Transverse colon (tissue), 4 donors: ENCODE data around the gene GLIPR2. TPM values are rescaled to one million over a fixed set of nuclear protein-coding genes. Genes with fewer than 3 reads are reported as not detected.

Experiments
- DNase-seq: peaks from one replicate; pipeline ENCODE4 v3.0.0-alpha.2; 2019
- H3K27ac ChIP-seq, 4 donors: fragments of 200-600 bp; sonication (generic); 2 replicates each; pipeline ENCODE4 v1.5.1; 2016 to 2018; ENCODE audit warnings: inconsistent platforms in 4 of 4
- H3K27me3 ChIP-seq: fragments of 200-600 bp; sonication (generic); 2 replicates; pipeline ENCODE4 v1.5.1; 2017; ENCODE audit warnings: inconsistent platforms
- H3K36me3 ChIP-seq, 4 donors: fragments of 200-600 bp; sonication (generic); 2 replicates each; pipeline ENCODE4 v1.5.1; 2017 to 2019; ENCODE audit warnings: inconsistent platforms in 4 of 4
- H3K4me1 ChIP-seq, 4 donors: fragments of 200-600 bp; sonication (generic); 2 replicates each; pipeline ENCODE4 v1.5.1; 2017 to 2020; ENCODE audit warnings: inconsistent platforms in 4 of 4
- H3K4me3 ChIP-seq, 4 donors: fragments of 200-600 bp; sonication (generic); 1 replicate in 1 of 4; 2 replicates in 3 of 4; pipeline versions ENCODE4 v1.5.1 to v1.6.1; 2017 to 2019; ENCODE audit warnings: inconsistent platforms in 4 of 4
- H3K9me3 ChIP-seq, 2 donors: fragments of 200-600 bp; sonication (generic); 2 replicates each; pipeline ENCODE4 v1.5.1; 2017 to 2019; ENCODE audit warnings: inconsistent platforms in 2 of 2
- CTCF ChIP-seq, 5 experiments: fragments of 200-600 bp in 3 of 5; fragments of 450-650 bp in 2 of 5; sonication (generic) in 3 of 5; IDR thresholded peaks; 1 replicate in 2 of 5; 2 replicates in 3 of 5; pipeline ENCODE4 v1.5.1; 2016 to 2017; ENCODE audit warnings: antibody characterized with exemption in 5 of 5, inconsistent platforms in 3 of 5, mild to moderate bottlenecking in 2 of 5, moderate library complexity in 1 of 5
- EP300 ChIP-seq: sonication (generic); formaldehyde crosslinking; IDR thresholded peaks from one replicate; pipeline ENCODE4 v1.6.1; 2017; ENCODE audit warnings: antibody characterized with exemption, low read depth
- POLR2A ChIP-seq: fragments of 450-650 bp; IDR thresholded peaks from one replicate; pipeline ENCODE4 v1.6.1; 2016; ENCODE audit warnings: antibody characterized with exemption, mild to moderate bottlenecking, moderate library complexity
- POLR2AphosphoS5 ChIP-seq, 3 donors: sonication (generic); formaldehyde crosslinking; IDR thresholded peaks; one replicate each; pipeline ENCODE4 v1.6.1; 2016; ENCODE audit warnings: antibody characterized with exemption in 3 of 3
- WGBS, 2 donors: methylation state at CpG; one replicate each; pipeline ENCODE4 v1.1.5; 2018; ENCODE audit warnings: low coverage in 1 of 2; 5-methylcytosine and 5-hydroxymethylcytosine counted together
- in situ Hi-C, 4 donors: fragments of 200-750 bp; cut with MboI; loops; one replicate each; pipeline versions ENCODE4 v1.15.0 to v1.15.1; 2017; ENCODE audit warnings: low sequenced_read_pairs in 3 of 4, low pct_ligation_motif_present in 1 of 4, low pct_unique_long_range_greater_than_20kb in 1 of 4
- intact Hi-C: fragments of 100-400 bp; cut with DNase I; formaldehyde crosslinking; loops from one replicate; pipeline ENCODE4 v1.15.1; 2023; ENCODE audit warnings: low total_unique reads
- total RNA-seq, 4 donors: library from RNA; depleted of rRNA; stranded (reverse); fragments of >200 nt; gene quantifications; one replicate each; pipeline ENCODE4 v1.1.0, GENCODE V29; 2016

GLIPR2 gene
- total RNA-seq, 4 donors from 2014 or later = 9.7 to 40.4 (median 26.7) TPM

- Histone ChIP-seq H3K27me3 (no peaks in the 10 kb centered on the region), H3K27ac (no peak overlapping the region), H3K9me3 (no peaks in the 10 kb centered on the region), H3K4me3 (no peak overlapping the region), H3K4me1 (peaks cover 0 to 35% (median 33%) of the 10 kb centered on the region in 4 donors), H3K36me3 (no peaks in the 10 kb centered on the region)
- intact Hi-C loops = loop anchor here (5.0 kb wide), 1 partner anchor 33 kb away; no protein-coding TSS in a partner anchor
- WGBS, 2 donors = 92% methylated on average over 9 of the region's 9 CpGs; no CpG with 5 or more reads in 1 of the 2 donors
- TF ChIP-seq POLR2AphosphoS5 (IDR thresholded peaks at IDR 0.05) (no peak), EP300 (no peak), CTCF (IDR thresholded peaks at IDR 0.05) (no peak), POLR2A (no peak)
- no peak for DNase-seq
- in situ Hi-C loops = no loop called here
Observed at GRCh38 chr9:36134761-36135505, 1.6 kb upstream of the GLIPR2 start.

- intact Hi-C loops = loop anchor here (5.0 kb wide), 1 partner anchor 34 kb away; no protein-coding TSS in a partner anchor
- H3K9me3 ChIP-seq = no peaks in the 10 kb centered on the region
- 30% methylated on average over 18 of the region's 18 CpGs; no CpG with 5 or more reads in 1 of the 2 donors for WGBS, 2 donors
- no peak for TF ChIP-seq POLR2A
- no peak for TF ChIP-seq CTCF (IDR thresholded peaks at IDR 0.05)
- TF ChIP-seq POLR2AphosphoS5 (IDR thresholded peaks at IDR 0.05) = no peak
- TF ChIP-seq EP300 = no peak
- no peaks in the 10 kb centered on the region for H3K27me3 ChIP-seq
- peak; percentile 41 for DNase-seq
- peak overlapping the region; percentile 86 to 95 (median 88) for H3K27ac ChIP-seq
- no peaks in the 10 kb centered on the region for H3K36me3 ChIP-seq
- H3K4me1 ChIP-seq = peaks cover 5 to 44% (median 40%) of the 10 kb centered on the region in 4 donors
- in situ Hi-C loops = no loop called here
- H3K4me3 ChIP-seq = peak overlapping the region; percentile 49 to 97 (median 70)
Observed at GRCh38 chr9:36135741-36136271, 727 bp upstream of the GLIPR2 start.

GRCh38 chr9:36136894-36137391 is 410 bp downstream of the GLIPR2 start:
- DNase-seq = no peak
- H3K4me1 ChIP-seq = peaks cover 11 to 55% (median 48%) of the 10 kb centered on the region in 4 donors

More at GRCh38 chr9:36136894-36137391, 410 bp downstream of the GLIPR2 start:
- TF ChIP-seq POLR2A (no peak), CTCF (IDR thresholded peaks at IDR 0.05) (no peak), EP300 (no peak), POLR2AphosphoS5 (IDR thresholded peaks at IDR 0.05) (no peak)
- Histone ChIP-seq H3K27ac (peak overlapping the region; percentile 86 to 95 (median 88)), H3K36me3 (no peaks in the 10 kb centered on the region), H3K4me3 (peak overlapping the region; percentile 49 to 97 (median 86)), H3K9me3 (no peaks in the 10 kb centered on the region), H3K27me3 (no peaks in the 10 kb centered on the region)
- in situ Hi-C loops (no loop called here), intact Hi-C loops (loop anchor here (5.0 kb wide), 1 partner anchor 35 kb away; no protein-coding TSS in a partner anchor)
- WGBS, 2 donors = 1% methylated on average over 24 of the region's 40 CpGs; no CpG with 5 or more reads in 1 of the 2 donors
